Measurements from ENCODE around the gene NID1.

NID1 gene

DNA sequence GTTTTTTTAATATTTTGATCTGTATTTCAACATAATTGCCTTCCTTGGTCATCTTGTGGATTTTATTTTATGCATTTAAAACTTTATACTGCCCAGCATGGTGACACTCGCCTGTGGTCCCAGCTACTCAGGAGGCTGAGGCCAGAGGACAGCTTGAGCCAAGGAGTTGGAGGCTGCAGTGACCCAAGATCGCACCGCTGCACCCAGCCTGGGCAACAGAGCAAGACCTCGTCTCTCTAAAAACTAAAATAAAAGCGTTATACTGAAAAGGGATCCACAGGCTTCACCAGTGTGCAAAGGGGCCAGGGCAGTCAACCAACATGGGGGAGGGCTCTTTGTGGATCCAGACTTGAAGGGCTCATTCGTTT lies 1.4 kb downstream of the NID1 start:
- Mint-ChIP-seq H3K27me3 (peaks cover 79% of the 10 kb centered on the region), H3K9me3 (no peaks in the 10 kb centered on the region), H3K4me1 (peaks cover 25% of the 10 kb centered on the region), H3K4me3 (peak overlapping the region in 1 of 2 donors; percentile 51), H3K27ac (no peak overlapping the region)
- no peak for DNase-seq
- ATAC-seq = no peak

DNA sequence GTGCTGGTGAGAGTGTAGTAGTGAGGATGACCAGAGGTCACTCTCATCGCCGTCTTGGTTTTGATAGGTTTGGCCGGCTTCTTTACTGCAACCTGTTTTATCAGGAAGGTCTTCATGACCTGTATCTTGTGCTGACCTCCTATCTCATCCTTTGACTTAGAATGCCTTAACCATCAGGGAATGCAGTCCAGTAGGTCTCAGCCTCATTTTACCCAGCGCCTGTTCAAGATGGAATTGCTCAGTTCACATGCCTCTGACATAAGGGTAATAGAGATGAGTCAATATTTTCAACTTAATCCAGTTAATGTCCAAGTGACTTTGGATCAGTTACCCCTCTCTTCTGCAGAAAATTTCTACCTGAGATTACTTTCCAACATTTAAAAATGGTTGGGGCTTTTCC lies 4.6 kb downstream of the NID1 start:
- Mint-ChIP-seq H3K4me3 (no peak overlapping the region), H3K9me3 (no peaks in the 10 kb centered on the region), H3K27me3 (peaks cover 80% of the 10 kb centered on the region), H3K4me1 (peaks cover 12% of the 10 kb centered on the region), H3K27ac (no peak overlapping the region)
- ATAC-seq = no peak
- DNase-seq = no peak

DNA sequence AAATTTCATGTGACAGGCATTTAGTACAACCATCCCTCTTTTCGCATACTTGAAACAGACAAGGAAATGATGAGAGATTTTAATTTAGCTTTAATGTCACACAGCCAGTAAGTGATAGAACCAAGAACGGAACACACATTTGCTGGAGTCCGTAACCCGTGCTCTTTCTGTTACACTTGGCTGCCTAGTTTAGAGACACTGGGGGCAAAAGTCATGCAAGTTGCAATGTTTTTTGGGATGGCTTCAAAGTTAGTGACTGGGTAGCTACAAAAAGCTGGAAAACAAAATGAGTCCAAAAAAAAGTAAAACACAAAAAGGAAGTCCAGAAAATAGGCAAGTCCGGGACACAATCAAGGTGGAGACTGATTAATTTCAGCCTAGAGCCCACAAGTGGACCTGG lies 5.9 kb downstream of the NID1 start:
- peaks cover 11% of the 10 kb centered on the region for H3K4me1 Mint-ChIP-seq
- H3K27ac Mint-ChIP-seq = no peak overlapping the region
- H3K9me3 Mint-ChIP-seq = no peaks in the 10 kb centered on the region
- no peak overlapping the region for H3K4me3 Mint-ChIP-seq
- peaks cover 67% of the 10 kb centered on the region for H3K27me3 Mint-ChIP-seq
- no peak for ATAC-seq
- DNase-seq = no peak

DNA sequence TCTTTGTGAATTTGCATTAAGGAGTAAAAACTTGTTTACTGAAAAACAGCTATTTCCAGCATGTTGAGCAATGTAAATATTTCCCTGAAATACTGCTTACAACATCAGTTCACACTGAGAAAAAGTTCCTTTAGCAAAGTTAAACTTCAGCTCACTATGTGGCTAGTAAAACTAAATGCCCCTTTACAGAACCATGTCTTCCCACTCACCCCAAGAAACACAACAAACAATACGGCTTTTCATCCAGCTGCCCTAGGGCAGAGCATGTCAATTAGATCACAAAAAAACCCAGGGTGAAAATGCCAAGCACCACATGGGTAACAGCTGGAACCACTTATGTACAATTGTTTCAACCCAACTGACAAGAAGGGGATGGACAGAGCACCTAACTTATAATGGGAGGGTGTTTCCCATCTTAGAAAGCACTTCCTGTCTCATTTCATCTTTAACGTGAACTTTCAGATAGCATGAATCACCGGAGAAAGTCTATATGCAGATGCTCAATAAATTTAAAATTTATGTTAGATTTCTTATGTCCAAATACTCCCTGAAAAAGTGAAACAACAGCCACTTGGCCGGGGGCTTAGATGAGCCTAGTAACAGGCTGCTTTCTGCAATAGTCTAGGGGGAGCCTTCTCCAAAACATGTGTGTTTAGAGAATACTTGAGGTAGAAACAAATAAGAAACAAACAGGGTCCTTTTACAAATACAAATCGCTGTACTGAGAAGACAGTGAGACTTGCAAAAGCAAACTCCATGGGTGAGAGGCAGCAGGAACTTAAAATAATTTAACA lies 6.6 kb downstream of the NID1 start:
- H3K9me3 Mint-ChIP-seq = no peaks in the 10 kb centered on the region
- ATAC-seq (peak; percentile 81), DNase-seq (no peak)
- peaks cover 66% of the 10 kb centered on the region for H3K27me3 Mint-ChIP-seq
- no peak overlapping the region for H3K4me3 Mint-ChIP-seq
- H3K27ac Mint-ChIP-seq = no peak overlapping the region
- H3K4me1 Mint-ChIP-seq = peaks cover 11% of the 10 kb centered on the region

DNA sequence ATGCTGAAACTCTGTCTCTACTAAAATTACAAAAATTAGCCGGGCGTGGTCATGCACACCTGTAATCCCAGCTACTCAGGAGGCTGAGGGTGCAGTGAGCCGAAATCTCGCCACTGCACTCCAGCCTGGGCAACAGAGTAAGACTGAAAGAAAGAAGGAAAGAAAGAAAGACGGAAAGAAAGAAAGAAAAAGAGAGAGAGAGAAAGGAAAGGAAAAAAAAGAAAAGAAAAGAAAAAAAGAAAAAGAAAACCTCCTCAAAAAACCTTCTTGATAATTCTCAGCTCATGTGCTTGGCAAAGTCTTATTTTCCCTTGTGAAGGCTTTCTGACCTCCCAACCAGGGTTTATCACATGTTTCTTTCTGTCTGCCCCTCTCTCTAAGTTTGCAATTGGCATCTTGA lies 7.3 kb downstream of the NID1 start:
- H3K27me3 Mint-ChIP-seq = peaks cover 66% of the 10 kb centered on the region
- H3K4me1 Mint-ChIP-seq = peaks cover 11% of the 10 kb centered on the region
- H3K4me3 Mint-ChIP-seq = no peak overlapping the region
- no peaks in the 10 kb centered on the region for H3K9me3 Mint-ChIP-seq
- DNase-seq (no peak), ATAC-seq (no peak)
- no peak overlapping the region for H3K27ac Mint-ChIP-seq

DNA sequence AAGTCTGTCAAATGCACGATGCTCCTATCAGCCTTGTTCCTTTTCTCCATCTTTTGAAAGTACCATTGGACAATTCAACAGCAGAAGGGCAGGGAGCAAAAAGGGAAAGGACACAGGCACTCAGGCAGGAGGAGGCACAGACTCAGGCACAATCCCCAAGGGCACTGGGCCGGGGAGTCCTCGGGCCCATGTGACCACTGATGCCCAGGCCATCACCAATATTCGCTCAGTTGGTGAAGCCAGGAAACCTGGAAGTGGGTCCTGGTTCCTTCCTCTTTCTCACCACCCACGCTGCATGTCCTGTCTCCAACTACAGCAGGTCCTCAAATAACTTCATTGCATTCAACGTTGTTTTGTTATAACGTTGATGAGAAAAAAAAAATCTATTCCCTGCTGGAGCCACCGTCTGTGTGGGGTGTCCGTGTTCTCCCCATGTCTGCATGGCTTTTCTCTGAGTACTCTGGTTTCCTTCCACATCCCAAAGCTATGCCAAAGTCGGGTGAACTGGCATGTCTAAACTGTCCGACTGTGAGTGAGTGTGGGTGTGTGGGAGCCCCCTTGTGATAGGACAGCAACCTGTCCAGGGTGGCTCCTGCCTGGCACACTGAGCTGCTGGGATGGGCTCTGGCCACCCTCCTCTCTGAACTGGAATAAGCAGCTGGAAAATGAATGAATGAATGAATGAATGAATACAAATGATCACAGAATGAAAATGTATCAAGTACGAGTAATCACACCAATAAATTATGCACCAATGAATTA lies 12.5 kb downstream of the NID1 start:
- Mint-ChIP-seq H3K4me3 (no peak overlapping the region), H3K27me3 (peaks cover 53% of the 10 kb centered on the region), H3K4me1 (no peaks in the 10 kb centered on the region), H3K27ac (no peak overlapping the region), H3K9me3 (no peaks in the 10 kb centered on the region)
- ATAC-seq (no peak), DNase-seq (no peak)

DNA sequence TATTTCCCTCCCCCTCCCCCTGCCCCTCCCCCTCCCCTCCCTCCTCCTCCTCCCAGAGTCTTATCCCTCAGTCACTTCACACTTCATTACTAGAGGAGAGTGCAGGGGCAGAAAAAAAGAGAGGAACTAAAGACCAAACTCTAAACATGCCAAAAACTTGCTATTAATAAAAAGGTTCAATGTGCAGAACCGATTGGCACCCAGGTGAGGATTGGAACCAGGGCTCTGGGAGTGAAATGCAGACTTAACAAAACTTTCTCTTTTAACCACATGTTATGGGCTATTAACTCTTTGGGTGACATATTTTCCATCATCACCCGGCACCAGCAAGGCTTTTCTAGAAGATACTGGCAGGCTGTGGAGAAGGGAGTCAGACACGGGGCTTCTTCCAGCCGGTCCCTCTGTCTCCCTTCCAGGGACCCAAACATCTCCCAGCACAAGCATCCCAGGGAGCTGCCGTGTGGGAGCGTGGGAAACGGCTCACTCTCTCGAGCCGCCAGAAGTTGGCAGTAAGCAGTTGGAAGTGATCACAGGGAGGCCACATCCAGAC lies 13.6 kb downstream of the NID1 start:
- ATAC-seq = no peak
- H3K9me3 Mint-ChIP-seq = no peaks in the 10 kb centered on the region
- H3K27me3 Mint-ChIP-seq = peaks cover 46% of the 10 kb centered on the region
- no peaks in the 10 kb centered on the region for H3K4me1 Mint-ChIP-seq
- H3K27ac Mint-ChIP-seq = no peak overlapping the region
- DNase-seq = no peak
- no peak overlapping the region for H3K4me3 Mint-ChIP-seq

DNA sequence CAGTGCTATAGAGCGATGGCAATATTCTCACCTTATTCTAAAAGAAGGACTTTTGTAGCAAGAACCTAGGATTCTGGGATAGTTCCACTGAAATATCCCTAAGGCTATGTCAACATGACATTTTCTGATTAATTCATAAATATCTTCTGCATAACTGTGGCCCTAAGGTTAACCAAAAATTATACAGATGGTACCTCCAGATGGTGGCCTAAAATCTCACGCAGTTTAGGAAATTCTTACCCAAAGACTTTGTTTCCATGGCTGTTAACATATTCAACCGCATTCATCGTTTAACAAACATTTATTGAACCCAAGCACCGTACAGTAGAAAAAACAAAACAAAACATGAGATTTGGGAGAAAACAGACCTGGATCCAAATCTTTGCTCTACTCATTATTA lies 19.1 kb downstream of the NID1 start:
- Mint-ChIP-seq H3K27me3 (peaks cover 25% of the 10 kb centered on the region), H3K4me3 (no peak overlapping the region), H3K4me1 (no peaks in the 10 kb centered on the region), H3K9me3 (peaks cover 5 to 15% of the 10 kb centered on the region in 2 donors), H3K27ac (no peak overlapping the region)
- ATAC-seq = no peak
- DNase-seq = no peak

DNA sequence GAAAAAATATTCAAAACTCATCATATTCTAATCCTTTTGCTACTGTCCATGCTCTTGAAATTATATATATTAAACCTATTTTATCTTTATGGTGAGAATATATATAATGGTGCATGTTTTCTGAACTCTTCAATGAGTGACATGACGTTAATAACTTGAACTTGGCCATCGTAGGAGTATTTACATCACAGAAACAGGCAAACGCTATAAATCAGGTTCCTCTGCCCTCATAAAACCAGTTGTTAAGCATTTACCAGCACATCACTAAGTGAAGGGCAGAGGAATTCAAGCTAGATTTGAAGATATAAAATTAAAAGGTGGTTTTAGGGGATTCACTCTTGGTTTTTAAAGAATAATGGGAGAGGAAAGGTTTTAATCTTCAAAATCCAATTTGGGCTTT lies 20.5 kb downstream of the NID1 start:
- no peak for DNase-seq
- no peaks in the 10 kb centered on the region for H3K4me1 Mint-ChIP-seq
- peaks cover 5 to 15% of the 10 kb centered on the region in 2 donors for H3K9me3 Mint-ChIP-seq
- H3K27me3 Mint-ChIP-seq = peaks cover 16% of the 10 kb centered on the region
- no peak overlapping the region for H3K27ac Mint-ChIP-seq
- ATAC-seq = no peak
- no peak overlapping the region for H3K4me3 Mint-ChIP-seq

DNA sequence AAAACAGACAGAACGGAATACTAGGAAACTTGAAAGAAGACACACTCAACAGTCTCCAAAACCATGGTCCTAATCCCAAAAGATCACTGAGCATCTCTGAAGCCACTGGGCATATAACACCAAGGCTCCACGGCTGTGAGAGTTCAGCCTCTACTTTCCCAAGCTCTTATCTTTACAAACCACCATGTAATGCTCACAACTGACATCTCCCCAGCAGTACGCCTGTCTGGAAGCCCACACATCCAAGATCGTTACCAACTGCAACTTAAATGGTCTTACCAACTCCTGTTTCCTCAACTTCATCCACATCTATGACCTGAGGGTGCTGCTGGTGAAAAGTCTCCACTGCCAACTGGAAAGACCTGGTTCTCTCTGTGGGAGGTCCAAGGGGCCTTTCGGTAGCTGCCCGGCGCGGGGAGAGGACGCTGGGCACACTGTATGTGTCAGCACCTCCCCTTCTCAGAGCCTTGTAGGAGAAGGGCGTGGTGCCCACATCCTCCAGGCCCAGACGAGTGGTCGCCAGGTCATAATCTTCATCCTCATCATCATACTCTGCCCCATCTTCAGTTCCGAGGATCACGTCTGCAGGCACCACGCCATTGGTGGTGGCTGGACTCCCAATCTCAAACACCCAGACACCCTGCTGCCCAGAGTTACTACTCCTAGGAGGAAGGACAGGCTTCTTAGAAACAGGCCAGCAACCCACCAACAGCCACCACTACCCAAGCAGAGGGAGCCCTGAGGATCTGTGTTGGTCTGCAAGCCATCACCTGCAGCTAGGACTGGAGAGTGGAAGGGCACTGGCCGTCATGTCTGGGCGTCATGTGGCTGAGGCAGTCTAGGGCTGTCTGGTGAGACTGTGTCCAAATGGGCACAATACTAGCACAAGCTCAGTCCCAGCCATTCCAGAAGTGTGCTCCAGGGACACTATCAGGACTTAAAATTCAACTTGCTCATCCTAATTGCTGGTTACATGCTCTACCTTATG lies 23.0 kb downstream of the NID1 start:
- DNase-seq (no peak), ATAC-seq (no peak)
- Mint-ChIP-seq H3K9me3 (peaks cover 5 to 15% of the 10 kb centered on the region in 2 donors), H3K27ac (no peak overlapping the region), H3K27me3 (peaks cover 16% of the 10 kb centered on the region), H3K4me1 (no peaks in the 10 kb centered on the region), H3K4me3 (no peak overlapping the region)

DNA sequence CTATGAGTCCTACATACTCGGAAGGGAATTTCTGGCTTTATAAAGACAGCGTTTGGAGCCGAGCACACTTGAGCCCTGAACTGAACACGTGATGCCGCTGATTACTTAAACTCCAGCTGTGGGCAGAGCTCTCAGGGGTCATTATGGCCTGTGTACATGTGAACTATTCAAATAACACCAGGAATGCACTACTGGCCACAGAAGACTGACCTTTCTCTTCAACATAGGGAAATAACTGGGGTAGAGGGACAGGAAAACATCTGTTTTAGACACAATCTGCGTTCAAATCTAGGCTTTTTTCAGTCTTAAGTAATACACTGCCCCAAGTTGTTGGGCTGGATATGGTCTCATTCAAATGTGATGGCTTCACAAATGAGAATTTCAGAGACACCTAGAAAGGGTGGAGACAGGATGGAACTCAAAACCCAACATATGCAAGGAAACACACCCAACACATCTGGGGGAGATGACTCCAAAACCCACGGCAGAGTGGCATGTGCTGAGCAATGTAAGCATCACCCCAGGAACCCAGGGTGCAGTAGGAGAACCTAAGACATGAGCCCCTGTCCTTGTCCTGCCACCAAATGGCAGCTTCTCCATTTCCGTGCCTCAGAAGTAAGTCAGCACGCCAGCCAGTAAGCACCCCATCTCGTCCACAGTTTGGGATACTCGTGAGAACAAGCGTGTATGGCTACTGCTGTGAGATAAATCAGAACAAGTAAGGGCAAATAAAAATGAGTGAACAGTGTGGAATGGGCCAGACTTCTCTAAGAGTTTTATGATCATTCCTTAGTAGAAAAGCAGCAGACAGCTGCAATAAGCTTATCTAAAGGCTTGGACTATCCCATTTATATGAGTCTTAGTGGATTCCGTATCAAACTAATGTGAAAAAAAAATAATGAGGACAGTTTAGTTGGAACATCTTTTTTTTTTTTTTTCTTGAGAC lies 24.9 kb downstream of the NID1 start:
- H3K4me3 Mint-ChIP-seq = no peak overlapping the region
- DNase-seq (no peak), ATAC-seq (no peak)
- no peak overlapping the region for H3K27ac Mint-ChIP-seq
- peaks cover 5 to 15% of the 10 kb centered on the region in 2 donors for H3K9me3 Mint-ChIP-seq
- no peaks in the 10 kb centered on the region for H3K4me1 Mint-ChIP-seq
- peaks cover 16% of the 10 kb centered on the region for H3K27me3 Mint-ChIP-seq

DNA sequence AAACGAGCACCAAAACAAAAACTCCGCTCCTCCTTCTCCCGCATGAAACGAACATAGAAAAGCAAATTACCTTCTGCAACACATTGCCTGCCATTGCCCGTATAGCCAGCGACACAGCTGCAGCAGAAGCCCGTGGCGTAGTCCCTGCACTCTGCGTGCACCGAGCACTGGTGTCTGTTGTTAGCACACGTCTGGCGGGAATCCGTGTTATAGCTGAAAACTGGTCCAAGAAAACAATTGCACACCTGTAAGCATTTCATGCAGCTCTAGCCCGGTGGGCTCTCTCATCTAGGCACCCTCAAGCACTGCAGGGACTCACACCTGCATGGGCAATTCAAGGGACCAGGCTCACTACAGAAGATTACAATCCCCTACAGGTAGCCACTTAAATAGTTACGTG lies 26.9 kb downstream of the NID1 start:
- Mint-ChIP-seq H3K4me3 (no peak overlapping the region), H3K27me3 (peaks cover 11% of the 10 kb centered on the region), H3K27ac (no peak overlapping the region), H3K4me1 (no peaks in the 10 kb centered on the region), H3K9me3 (peaks cover 3 to 13% of the 10 kb centered on the region in 2 donors)
- no peak for DNase-seq
- ATAC-seq = no peak

DNA sequence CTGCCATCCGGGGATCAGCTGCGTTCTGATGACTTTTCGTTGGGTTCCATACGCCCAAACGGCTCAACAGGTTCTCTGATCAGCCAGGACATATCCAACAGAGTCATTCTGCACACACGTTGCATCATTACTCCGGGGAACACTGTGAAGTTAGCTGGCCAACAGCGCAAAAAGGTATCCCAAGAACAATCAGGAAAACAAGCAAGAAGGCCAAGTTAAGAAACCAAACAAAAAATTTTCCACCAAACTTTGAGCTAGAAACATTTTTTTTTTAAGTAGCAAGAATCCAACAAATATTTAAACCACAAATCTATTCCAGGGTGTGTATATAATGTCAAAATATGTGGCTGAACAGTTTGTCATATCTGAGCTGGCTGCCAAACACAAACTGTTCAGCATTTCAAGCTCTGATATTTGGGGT lies 29.2 kb downstream of the NID1 start:
- no peaks in the 10 kb centered on the region for H3K4me1 Mint-ChIP-seq
- H3K27ac Mint-ChIP-seq = no peak overlapping the region
- H3K27me3 Mint-ChIP-seq = no peaks in the 10 kb centered on the region
- no peak for ATAC-seq
- no peaks in the 10 kb centered on the region for H3K9me3 Mint-ChIP-seq
- no peak for DNase-seq
- H3K4me3 Mint-ChIP-seq = no peak overlapping the region

DNA sequence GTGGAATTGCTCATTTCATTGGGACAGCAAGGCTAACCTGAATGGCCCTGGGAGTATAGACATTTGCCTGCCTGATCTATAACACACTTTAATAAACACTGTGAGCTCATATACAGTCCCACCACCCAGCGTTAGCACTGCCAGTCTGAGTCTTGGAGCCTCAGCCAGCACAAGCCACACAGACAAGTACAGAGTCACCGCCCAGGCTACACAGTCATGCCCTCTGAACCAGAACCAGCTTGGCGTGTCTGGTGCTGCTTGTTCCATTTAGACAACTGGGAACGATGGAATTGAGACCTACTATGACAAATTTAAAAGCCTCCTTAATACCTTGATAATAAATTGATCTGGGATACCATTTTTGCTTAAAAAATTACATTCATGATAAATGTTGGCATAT lies 31.6 kb downstream of the NID1 start:
- H3K27ac Mint-ChIP-seq = no peak overlapping the region
- no peaks in the 10 kb centered on the region for H3K4me1 Mint-ChIP-seq
- H3K4me3 Mint-ChIP-seq = no peak overlapping the region
- no peak for ATAC-seq
- no peaks in the 10 kb centered on the region for H3K27me3 Mint-ChIP-seq
- DNase-seq = no peak
- H3K9me3 Mint-ChIP-seq = no peaks in the 10 kb centered on the region

All from stimulated activated naive CD8-positive, alpha-beta T cell treated with anti-CD3 and anti-CD28 coated beads, Interleukin-15, amount 100 ng/mL, for 72 hours (primary cell).